B cell (primary cell): ENCODE measurements around the gene TRIB2.

Experiments used
- EZH2 ChIP-seq: IDR thresholded peaks from 2 replicates; pipeline ENCODE4 v1.6.1; 2012; ENCODE audit warnings: borderline replicate concordance, low read depth, mild to moderate bottlenecking, moderate library complexity, low read length; ENCODE audit not compliant: insufficient read depth, poor library complexity, severe bottlenecking
- TF ChIP-seq, protein P1 (sequence below): fragments of 200-600 bp; IDR thresholded peaks from one replicate; pipeline ENCODE4 v1.8.0; 2022; ENCODE audit warnings: antibody characterized with exemption, mild to moderate bottlenecking

DNA sequence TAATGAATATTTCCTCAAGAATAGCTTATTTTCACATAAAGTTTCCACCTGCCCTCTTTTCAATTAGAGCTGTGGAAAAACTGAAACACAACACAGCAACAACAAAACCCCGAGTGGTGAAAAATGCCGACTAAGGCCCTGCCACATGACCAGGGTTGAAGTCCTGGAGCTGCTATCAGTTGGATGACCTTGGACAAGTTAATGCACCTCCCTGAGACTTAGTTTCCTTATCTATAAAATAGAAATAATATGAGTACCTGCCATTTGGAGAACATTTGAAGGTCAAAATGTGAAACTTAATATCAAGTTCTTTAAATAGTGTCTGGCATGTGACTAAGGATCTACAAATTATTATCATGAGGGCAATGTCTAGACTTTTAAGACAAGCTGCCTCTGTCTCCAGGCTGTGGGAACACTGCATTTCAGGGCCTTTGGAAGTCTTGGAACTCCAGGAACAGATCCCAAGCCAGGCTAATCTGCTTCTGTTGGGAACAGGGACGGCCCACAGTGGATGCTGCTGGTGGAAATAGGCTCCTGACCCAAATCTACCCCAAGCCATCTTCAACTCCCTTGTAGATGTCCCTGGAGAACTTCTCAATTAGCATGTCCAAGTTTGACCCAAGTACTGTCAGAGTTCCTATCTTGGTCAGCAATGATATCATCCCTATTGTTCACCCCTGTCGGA, 42.0 kb upstream of the TRIB2 start:
- no peak for TF ChIP-seq EZH2
- TF ChIP-seq, protein P1, sequence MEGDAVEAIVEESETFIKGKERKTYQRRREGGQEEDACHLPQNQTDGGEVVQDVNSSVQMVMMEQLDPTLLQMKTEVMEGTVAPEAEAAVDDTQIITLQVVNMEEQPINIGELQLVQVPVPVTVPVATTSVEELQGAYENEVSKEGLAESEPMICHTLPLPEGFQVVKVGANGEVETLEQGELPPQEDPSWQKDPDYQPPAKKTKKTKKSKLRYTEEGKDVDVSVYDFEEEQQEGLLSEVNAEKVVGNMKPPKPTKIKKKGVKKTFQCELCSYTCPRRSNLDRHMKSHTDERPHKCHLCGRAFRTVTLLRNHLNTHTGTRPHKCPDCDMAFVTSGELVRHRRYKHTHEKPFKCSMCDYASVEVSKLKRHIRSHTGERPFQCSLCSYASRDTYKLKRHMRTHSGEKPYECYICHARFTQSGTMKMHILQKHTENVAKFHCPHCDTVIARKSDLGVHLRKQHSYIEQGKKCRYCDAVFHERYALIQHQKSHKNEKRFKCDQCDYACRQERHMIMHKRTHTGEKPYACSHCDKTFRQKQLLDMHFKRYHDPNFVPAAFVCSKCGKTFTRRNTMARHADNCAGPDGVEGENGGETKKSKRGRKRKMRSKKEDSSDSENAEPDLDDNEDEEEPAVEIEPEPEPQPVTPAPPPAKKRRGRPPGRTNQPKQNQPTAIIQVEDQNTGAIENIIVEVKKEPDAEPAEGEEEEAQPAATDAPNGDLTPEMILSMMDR, result no peak
